K562 (cell line): ENCODE results near the gene LCP2. TPM values are rescaled to one million over a fixed set of nuclear protein-coding genes. Genes with fewer than 3 reads are reported as not detected.

ENCODE experiments used
- CUX1 ChIP-seq: fragments of 200-800 bp; sonication (Bioruptor generic); IDR thresholded peaks from 2 replicates; pipeline ENCODE4 v1.6.1; 2016; ENCODE audit warnings: missing genetic modification characterization, missing compliant biosample characterization
- FOXK2 ChIP-seq, 2 experiments: fragments of 450-650 bp; IDR thresholded peaks in 1 of 2; conservative IDR thresholded peaks in 1 of 2; 2 replicates each; pipeline ENCODE4 v1.6.1; 2016; ENCODE audit warnings: low read depth in 2 of 2, mild to moderate bottlenecking in 1 of 2
- HMBOX1 ChIP-seq: sonication (generic); IDR thresholded peaks from 2 replicates; pipeline ENCODE4 v1.6.1; 2016
- HMGN3 ChIP-seq: IDR thresholded peaks from 2 replicates; pipeline ENCODE4 v1.6.1; 2011; ENCODE audit warnings: borderline replicate concordance, low read depth, mild to moderate bottlenecking, mixed read lengths, low read length; ENCODE audit not compliant: insufficient read length; ENCODE audit errors: extremely low read depth
- JUND ChIP-seq, 2 experiments: IDR thresholded peaks; 2 replicates in 1 of 2; 3 replicates in 1 of 2; pipeline ENCODE4 v1.6.1; 2011; ENCODE audit warnings: borderline replicate concordance in 2 of 2, low read depth in 2 of 2, low read length in 2 of 2, improper control_type of control experiment in 1 of 2, missing biosample characterization in 1 of 2, missing genetic modification characterization in 1 of 2, missing genetic modification reagents in 1 of 2
- POLR2A ChIP-seq: fragments of 450-650 bp; conservative IDR thresholded peaks from 2 replicates; pipeline ENCODE4 v1.6.1; 2016
- RB1 ChIP-seq: fragments of 450-650 bp; IDR thresholded peaks from 2 replicates; pipeline ENCODE4 v1.6.1; 2017; ENCODE audit warnings: low read depth, mild to moderate bottlenecking
- TEAD4 ChIP-seq, 2 experiments: sonication (generic) in 1 of 2; formaldehyde crosslinking in 1 of 2; IDR thresholded peaks; 2 replicates each; pipeline versions ENCODE4 v1.6.1 to v1.8.0; 2012 to 2022; ENCODE audit warnings: borderline replicate concordance in 1 of 2, inconsistent platforms in 1 of 2, low read length in 1 of 2, mild to moderate bottlenecking in 1 of 2, missing genetic modification reagents in 1 of 2
- ZBTB5 ChIP-seq: fragments of 450-650 bp; IDR thresholded peaks from 2 replicates; pipeline ENCODE4 v1.6.1; 2017; ENCODE audit warnings: antibody characterized with exemption
- ZFP1 ChIP-seq: fragments of 450-650 bp; formaldehyde crosslinking; IDR thresholded peaks from 2 replicates; pipeline ENCODE4 v1.4.0; 2020; ENCODE audit warnings: mild to moderate bottlenecking, mixed read lengths
- ZFPM2 ChIP-seq: fragments of 250-450 bp; sonication (Bioruptor Pico); IDR thresholded peaks from 2 replicates; pipeline ENCODE4 v1.5.1; 2022; ENCODE audit warnings: mild to moderate bottlenecking
- ZNF24 ChIP-seq: fragments of 450-650 bp; IDR thresholded peaks from 2 replicates; pipeline ENCODE4 v1.6.1; 2016
- ZNF707 ChIP-seq: fragments of 250-450 bp; sonication (Bioruptor Pico); conservative IDR thresholded peaks from 2 replicates; pipeline ENCODE4 v1.8.0; 2022; ENCODE audit warnings: inconsistent platforms, mild to moderate bottlenecking, moderate library complexity
- polyA plus RNA-seq, 8 experiments: library from polyadenylated mRNA; depleted of rRNA in 4 of 8; stranded (reverse) in 5 of 8; unstranded in 3 of 8; fragments of >200 nt; fragmentation: Nextera tagmentation in 2 of 8; fragmentation: Illumina TruSeq in 1 of 8; extraction: Ambion mirVana in 2 of 8; extraction: Trizol in 1 of 8; gene quantifications; 2 replicates each; pipeline versions ENCODE4 v1.2.1 to v1.2.3, GENCODE V29; 2011 to 2014; ENCODE audit warnings: inconsistent platforms in 1 of 8, missing spikeins in 1 of 8
- total RNA-seq, 7 experiments: library from RNA; depleted of rRNA in 6 of 7; stranded (reverse); fragments of >200 nt in 6 of 7; fragmentation: Illumina TruSeq in 2 of 7; extraction: Trizol in 2 of 7; gene quantifications; 2 replicates each; pipeline versions ENCODE4 v1.2.1 to v1.2.3, GENCODE V29; 2011 to 2021; ENCODE audit warnings: low replicate concordance in 1 of 7

The LCP2 gene
- total and polyA plus RNA-seq, 9 of the 15 experiments (the other 6 are each of a cell fraction or from before 2014, with no cell fraction given): 4.0 to 31.3 (median 14.6) TPM

- TF ChIP-seq CUX1 (CRISPR knock-in tag) (no peak), HMBOX1 (0 out of 2 replicates have a peak, but pooled peaks have one; percentile 11), RB1 (no peak), JUND (IDR thresholded peaks at IDR 0.05; ENCODE audit: borderline replicate concordance, low read depth, low read length) (no peak), JUND (tag; IDR thresholded peaks at IDR 0.05; ENCODE audit: borderline replicate concordance, low read depth, low read length) (0 out of 3 replicates have a peak, but pooled peaks have one; percentile 17), ZNF707 (CRISPR knock-in tag) (no peak), ZFP1 (CRISPR knock-in tag) (no peak), ZFPM2 (no peak), ZNF24 (no peak), TEAD4 (IDR thresholded peaks at IDR 0.05; ENCODE audit: low read length) (no peak), TEAD4 (CRISPR knock-in tag; IDR thresholded peaks at IDR 0.05; ENCODE audit: borderline replicate concordance) (no peak), FOXK2 (conservative IDR thresholded peaks at IDR 0.05 in 1 of 2, IDR thresholded peaks at IDR 0.05 in 1 of 2; ENCODE audit: low read depth in 2 of 2) (no peak), POLR2A (no peak), ZBTB5 (no peak), HMGN3 (no peak)
These were observed 515 bp downstream of the LCP2 start (continued) for GRCh38 chr5:170296935-170297588.
